NCI-H526 treated with DMSO at 0.1 percent for 48 hours (cell line): ENCODE results near the gene C17orf78.
"Not testable (repeated sequence)": the region's sequence is repeated elsewhere in the genome, so short reads cannot be mapped to it uniquely, and the experiment has no call there.

Source experiments
- DNase-seq: peaks from one replicate; lab custom pipeline; 2025; lab: John Stamatoyannopoulos, UW

Gene C17orf78

DNA sequence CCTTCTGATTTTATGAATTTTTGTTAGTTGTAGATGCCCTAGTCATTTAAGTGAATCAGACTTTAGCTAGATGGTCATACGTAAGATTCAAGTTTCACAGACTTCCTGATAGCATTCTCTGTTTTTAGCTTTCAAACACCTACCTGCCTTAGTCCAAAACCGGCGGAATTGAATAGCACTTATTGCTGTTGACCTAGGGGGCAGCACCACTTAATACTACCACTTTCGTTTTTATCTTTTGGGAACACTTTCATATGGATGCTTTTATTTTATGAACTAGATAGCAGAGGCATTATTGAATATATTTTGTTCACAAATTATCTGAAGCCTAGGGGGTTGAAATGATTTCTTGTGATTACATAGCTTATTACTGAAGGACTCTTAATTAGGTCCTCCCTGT lies 62.4 kb downstream of the C17orf78 start:
- DNase-seq = no peak

DNA sequence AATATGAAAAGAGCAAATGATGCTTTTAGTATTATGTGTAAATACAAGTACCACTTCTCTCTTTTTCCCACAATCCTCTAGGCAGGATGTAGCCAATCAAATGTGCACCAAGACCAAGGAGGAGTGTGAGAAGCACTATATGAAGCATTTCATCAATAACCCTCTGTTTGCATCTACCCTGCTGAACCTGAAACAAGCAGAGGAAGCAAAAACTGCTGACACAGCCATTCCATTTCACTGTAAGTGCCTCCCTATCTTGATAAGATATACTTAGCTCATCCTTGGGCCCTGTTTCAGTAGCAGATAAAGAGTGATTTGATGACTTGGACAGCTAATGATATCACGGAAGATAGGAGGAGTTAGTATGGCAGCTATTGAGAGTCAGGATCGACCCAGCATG lies 64.6 kb downstream of the C17orf78 start:
- no peak for DNase-seq

DNA sequence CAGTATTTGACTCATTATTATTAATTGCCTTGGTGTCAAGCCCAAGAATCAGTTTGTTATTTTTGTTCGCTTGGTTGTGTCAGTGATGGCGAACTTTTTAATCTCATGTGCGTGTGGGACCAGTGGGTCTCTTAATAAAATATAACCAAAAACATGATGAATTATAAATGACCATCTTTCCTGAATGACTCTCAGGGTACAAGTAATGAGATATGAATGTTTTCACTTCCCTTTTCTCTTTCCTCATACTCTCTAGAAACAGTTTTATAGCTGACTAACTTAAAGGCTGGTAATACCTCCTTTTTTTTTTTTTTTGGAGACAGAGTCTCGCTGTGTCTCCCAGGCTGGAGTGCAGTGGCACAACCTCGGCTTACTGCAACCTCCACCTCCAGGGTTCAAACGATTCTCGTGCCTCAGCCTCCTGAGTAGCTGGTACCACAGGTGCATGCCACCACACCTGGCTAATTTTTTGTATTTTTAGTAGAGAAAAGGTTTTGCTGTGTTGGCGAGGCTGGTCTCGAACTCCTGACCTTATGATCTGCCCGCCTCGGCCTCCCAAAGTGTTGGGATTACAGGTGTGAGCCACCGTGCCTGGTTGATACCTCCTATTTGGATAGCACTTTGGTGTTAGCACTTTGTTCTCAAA lies 65.7 kb downstream of the C17orf78 start:
- not testable (repeated sequence) for DNase-seq
